Endothelial cell of umbilical vein (primary cell): ENCODE measurements around the gene SPSB1. TPM values are rescaled to one million over a fixed set of nuclear protein-coding genes. Genes with fewer than 3 reads are reported as not detected.

ENCODE experiments used
- BruUV-seq: library from RNA; stranded (reverse); fragments of 400-500 nt; replicated peaks from 2 replicates; lab custom pipeline; 2021; lab: Mats Ljungman, UMichigan
- CTCF ChIA-PET: fragments of 300-600, 350-600 bp; sonication (Branson Sonifier 250); formaldehyde crosslinking; loops from one replicate; lab custom pipeline; 2021; ENCODE audit warnings: antibody characterized with exemption, inconsistent platforms; lab: Charles Lee
- POLR2A ChIA-PET: fragments of 300-600, 350-600 bp; sonication (Branson Sonifier 250); formaldehyde crosslinking; loops from one replicate; lab custom pipeline; 2021; ENCODE audit warnings: antibody characterized with exemption, inconsistent platforms; lab: Charles Lee
- DNase-seq: peaks from one replicate; pipeline ENCODE4 v3.0.0-alpha.2; 2011; ENCODE audit warnings: low read depth, low spot score
- FAIRE-seq: peaks from 2 replicates; lab custom pipeline; 2011; peaks lifted over from hg19 to GRCh38; lab: Jason Lieb, UNC
- H2AFZ ChIP-seq: 2 replicates; pipeline ENCODE4 v1.6.0; 2012; ENCODE audit warnings: low read depth, low read length, control low read depth, inconsistent platforms
- H3K27ac ChIP-seq: 2 replicates; pipeline ENCODE4 v1.5.1; 2011; ENCODE audit warnings: low read depth, mild to moderate bottlenecking, control low read depth, low read length, moderate library complexity; ENCODE audit not compliant: insufficient read depth
- H3K27me3 ChIP-seq, 2 experiments: 2 replicates each; pipeline versions ENCODE4 v1.6.0 to v1.6.1; 2011; ENCODE audit warnings: low read length in 2 of 2, mixed read lengths in 1 of 2; ENCODE audit not compliant: control insufficient read depth in 2 of 2, insufficient read depth in 2 of 2
- H3K36me3 ChIP-seq, 2 experiments: 2 replicates in 1 of 2; 3 replicates in 1 of 2; pipeline ENCODE4 v1.5.1; 2011; ENCODE audit warnings: low read length in 2 of 2, mild to moderate bottlenecking in 1 of 2, moderate library complexity in 1 of 2; ENCODE audit not compliant: control insufficient read depth in 2 of 2, insufficient read depth in 2 of 2; ENCODE audit errors: extremely low read depth in 1 of 2
- H3K4me1 ChIP-seq: 3 replicates; pipeline ENCODE4 v1.5.1; 2011; ENCODE audit warnings: mild to moderate bottlenecking, low read length; ENCODE audit not compliant: control insufficient read depth, insufficient read depth; ENCODE audit errors: extremely low read depth
- H3K4me2 ChIP-seq: 2 replicates; pipeline ENCODE4 v1.6.1; 2011; ENCODE audit warnings: low read length, control low read depth, mixed read lengths; ENCODE audit not compliant: insufficient read depth
- H3K4me3 ChIP-seq, 3 experiments: fragments of 200-600 bp in 1 of 3; sonication (generic), shearing (Covaris generic) in 1 of 3; replicated peaks in 1 of 3; 2 replicates each; pipeline ENCODE4 v1.5.1; 2011 to 2016; ENCODE audit warnings: control low read depth in 3 of 3, low read length in 3 of 3, mild to moderate bottlenecking in 2 of 3, inconsistent platforms in 1 of 3, low read depth in 1 of 3, moderate library complexity in 1 of 3; ENCODE audit not compliant: insufficient read depth in 1 of 3
- H3K79me2 ChIP-seq: 2 replicates; pipeline ENCODE4 v1.6.0; 2012; ENCODE audit warnings: low read length, inconsistent platforms; ENCODE audit not compliant: control insufficient read depth, insufficient read depth
- H3K9ac ChIP-seq: replicated peaks from 2 replicates; pipeline ENCODE3; 2011; ENCODE audit warnings: low read length, control low read depth; ENCODE audit not compliant: insufficient read depth; ENCODE audit errors: extremely low read depth
- H3K9me1 ChIP-seq: replicated peaks from 3 replicates; pipeline ENCODE4 v1.6.0; 2011; ENCODE audit warnings: mild to moderate bottlenecking, low read length; ENCODE audit not compliant: control insufficient read depth, insufficient read depth; ENCODE audit errors: extremely low read depth
- H3K9me3 ChIP-seq: replicated peaks from 2 replicates; pipeline ENCODE4 v1.5.1; 2012; ENCODE audit warnings: low read length, inconsistent platforms; ENCODE audit not compliant: control insufficient read depth, insufficient read depth
- H4K20me1 ChIP-seq: replicated peaks from 2 replicates; pipeline ENCODE3; 2011; ENCODE audit warnings: mild to moderate bottlenecking, low read length; ENCODE audit not compliant: control insufficient read depth, insufficient read depth; ENCODE audit errors: extremely low read depth
- EZH2 ChIP-seq: IDR thresholded peaks from 2 replicates; pipeline ENCODE4 v1.6.1; 2012; ENCODE audit warnings: borderline replicate concordance, low read depth, mild to moderate bottlenecking, moderate library complexity, low read length, inconsistent platforms; ENCODE audit not compliant: severe bottlenecking
- FOS ChIP-seq: IDR thresholded peaks from 2 replicates; pipeline ENCODE4 v1.6.1; 2011; ENCODE audit warnings: mild to moderate bottlenecking, low read length, moderate library complexity, borderline replicate concordance; ENCODE audit not compliant: insufficient read depth
- GATA2 ChIP-seq: IDR thresholded peaks from 2 replicates; pipeline ENCODE4 v1.7.0; 2011; ENCODE audit warnings: low read depth, mild to moderate bottlenecking, moderate library complexity, mixed read lengths, low read length; ENCODE audit not compliant: insufficient read length, insufficient read depth
- JUN ChIP-seq: IDR thresholded peaks from 2 replicates; pipeline ENCODE4 v1.6.1; 2011; ENCODE audit warnings: borderline replicate concordance, low read depth; ENCODE audit not compliant: insufficient read length, insufficient read depth
- MYC ChIP-seq: IDR thresholded peaks from one replicate; pipeline ENCODE4 v1.6.1; 2011; ENCODE audit warnings: mild to moderate bottlenecking, low read depth, low read length
- POLR2A ChIP-seq: IDR thresholded peaks from 2 replicates; pipeline ENCODE4 v1.6.1; 2012; ENCODE audit warnings: low read depth, mild to moderate bottlenecking, control low read depth, low read length
- POLR2AphosphoS5 ChIP-seq: IDR thresholded peaks from 2 replicates; pipeline ENCODE4 v1.6.1; 2012; ENCODE audit warnings: low read depth, mild to moderate bottlenecking, control low read depth, low read length, moderate library complexity; ENCODE audit not compliant: insufficient read depth
- dilution Hi-C: fragments of 300-500 bp; cut with MboI; formaldehyde crosslinking; loops from one replicate; pipeline ENCODE4 v1.15.0; 2019; ENCODE audit warnings: low sequenced_read_pairs; ENCODE audit not compliant: extremely low pct_ligation_motif_present
- intact Hi-C: fragments of 100-400 bp; cut with micrococcal nuclease; formaldehyde crosslinking; loops from one replicate; pipeline ENCODE4 v1.10.0; 2022
- polyA plus RNA-seq, 4 experiments: library from polyadenylated mRNA; depleted of rRNA in 3 of 4; stranded (reverse) in 3 of 4; unstranded in 1 of 4; fragments of >200 nt; gene quantifications; 2 replicates each; pipeline versions ENCODE4 v1.2.1 to v1.2.3, GENCODE V29; 2011 to 2012; ENCODE audit warnings: missing spikeins in 1 of 4
- total RNA-seq: library from RNA; stranded (reverse); gene quantifications from 2 replicates; pipeline ENCODE4 v1.2.3, GENCODE V29; 2021
- TF ChIP-seq, protein P1 (sequence below), 2 donors: IDR thresholded peaks; 1 replicate in 1 of 2; 2 replicates in 1 of 2; pipeline ENCODE4 v1.5.1; 2011; ENCODE audit warnings: low read length in 2 of 2, mild to moderate bottlenecking in 2 of 2, moderate library complexity in 2 of 2, control low read depth in 1 of 2, inconsistent platforms in 1 of 2, low read depth in 1 of 2; ENCODE audit not compliant: insufficient read depth in 1 of 2; ENCODE audit errors: extremely low read depth in 1 of 2
- TF ChIP-seq, protein P2 (sequence below): IDR thresholded peaks from 2 replicates; pipeline ENCODE4 v1.6.1; 2011; ENCODE audit not compliant: insufficient read depth, insufficient read length

SPSB1 gene
- total and polyA plus RNA-seq, 2 donors (not counting 3 experiments of a cell fraction or from before 2014, with no cell fraction given), result 41.9 to 61.2 TPM

DNA sequence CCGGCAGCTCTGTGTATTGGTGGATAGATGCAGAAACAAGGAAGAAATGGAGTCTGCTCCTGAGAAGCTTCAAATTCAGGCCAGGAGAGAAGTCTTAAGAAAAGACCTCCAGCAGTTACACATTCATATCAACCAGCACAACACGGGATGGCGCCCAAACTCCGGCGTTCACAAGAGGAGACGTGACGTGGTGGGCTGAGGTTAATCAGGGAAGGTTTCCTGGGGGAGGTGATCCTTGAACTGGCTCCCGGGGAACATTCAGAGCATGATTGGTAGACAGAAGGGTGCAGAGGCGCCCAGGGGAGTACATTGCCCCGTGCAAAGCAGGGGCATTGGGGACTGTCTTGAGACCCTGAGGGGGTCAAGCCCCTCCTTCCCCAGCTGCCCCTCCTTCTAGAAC is 27.7 kb upstream of the SPSB1 start:
- BruUV-seq, result no TSS peak
- Histone ChIP-seq H3K4me1 (no peaks in the 10 kb centered on the region), H3K79me2 (peaks cover 4% of the 10 kb centered on the region), H4K20me1 (no peaks in the 10 kb centered on the region), H3K36me3 (peaks cover 0 to 10% of the 10 kb centered on the region in 2 experiments), H3K9ac (no peak overlapping the region), H3K9me1 (no peaks in the 10 kb centered on the region), H3K4me3 (no peak overlapping the region), H3K4me2 (no peak overlapping the region), H2AFZ (no peak overlapping the region), H3K9me3 (no peaks in the 10 kb centered on the region), H3K27me3 (no peaks in the 10 kb centered on the region), H3K27ac (no peak overlapping the region)
- intact Hi-C loops (loop anchor here (5.0 kb wide), 1 partner anchor 307 kb away; no protein-coding TSS in a partner anchor), dilution Hi-C loops (no loop called here)
- TF ChIP-seq GATA2 (no peak), JUN (no peak), EZH2 (no peak), POLR2A (no peak), POLR2AphosphoS5 (no peak), FOS (no peak), MYC (no peak)
- TF ChIP-seq, protein P1, sequence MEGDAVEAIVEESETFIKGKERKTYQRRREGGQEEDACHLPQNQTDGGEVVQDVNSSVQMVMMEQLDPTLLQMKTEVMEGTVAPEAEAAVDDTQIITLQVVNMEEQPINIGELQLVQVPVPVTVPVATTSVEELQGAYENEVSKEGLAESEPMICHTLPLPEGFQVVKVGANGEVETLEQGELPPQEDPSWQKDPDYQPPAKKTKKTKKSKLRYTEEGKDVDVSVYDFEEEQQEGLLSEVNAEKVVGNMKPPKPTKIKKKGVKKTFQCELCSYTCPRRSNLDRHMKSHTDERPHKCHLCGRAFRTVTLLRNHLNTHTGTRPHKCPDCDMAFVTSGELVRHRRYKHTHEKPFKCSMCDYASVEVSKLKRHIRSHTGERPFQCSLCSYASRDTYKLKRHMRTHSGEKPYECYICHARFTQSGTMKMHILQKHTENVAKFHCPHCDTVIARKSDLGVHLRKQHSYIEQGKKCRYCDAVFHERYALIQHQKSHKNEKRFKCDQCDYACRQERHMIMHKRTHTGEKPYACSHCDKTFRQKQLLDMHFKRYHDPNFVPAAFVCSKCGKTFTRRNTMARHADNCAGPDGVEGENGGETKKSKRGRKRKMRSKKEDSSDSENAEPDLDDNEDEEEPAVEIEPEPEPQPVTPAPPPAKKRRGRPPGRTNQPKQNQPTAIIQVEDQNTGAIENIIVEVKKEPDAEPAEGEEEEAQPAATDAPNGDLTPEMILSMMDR (IDR thresholded peaks at IDR 0.05; ENCODE audit: extremely low read depth in 1 of 2, insufficient read depth in 1 of 2, low read depth in 1 of 2, low read length in 2 of 2), result no peak
- TF ChIP-seq, protein P2, sequence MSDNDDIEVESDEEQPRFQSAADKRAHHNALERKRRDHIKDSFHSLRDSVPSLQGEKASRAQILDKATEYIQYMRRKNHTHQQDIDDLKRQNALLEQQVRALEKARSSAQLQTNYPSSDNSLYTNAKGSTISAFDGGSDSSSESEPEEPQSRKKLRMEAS, result no peak
- ChIA-PET POLR2A (no interaction called here), CTCF (interaction anchor here (1.0 to 9.6 kb wide), 3 partner anchors 155 to 308 kb away, joined by 4 to 232 read pairs (median 14); no protein-coding TSS in a partner anchor)
- DNase-seq, result no peak
- no peak for FAIRE-seq
